Measurements from ENCODE around the gene EML2. TPM values are rescaled to one million over a fixed set of nuclear protein-coding genes. Genes with fewer than 3 reads are reported as not detected.

Gene EML2
- total and polyA plus RNA-seq, 10 of the 15 experiments (the other 5 are each of a cell fraction or from before 2014, with no cell fraction given) = 1.6 to 64.0 (median 27.5) TPM

DNA sequence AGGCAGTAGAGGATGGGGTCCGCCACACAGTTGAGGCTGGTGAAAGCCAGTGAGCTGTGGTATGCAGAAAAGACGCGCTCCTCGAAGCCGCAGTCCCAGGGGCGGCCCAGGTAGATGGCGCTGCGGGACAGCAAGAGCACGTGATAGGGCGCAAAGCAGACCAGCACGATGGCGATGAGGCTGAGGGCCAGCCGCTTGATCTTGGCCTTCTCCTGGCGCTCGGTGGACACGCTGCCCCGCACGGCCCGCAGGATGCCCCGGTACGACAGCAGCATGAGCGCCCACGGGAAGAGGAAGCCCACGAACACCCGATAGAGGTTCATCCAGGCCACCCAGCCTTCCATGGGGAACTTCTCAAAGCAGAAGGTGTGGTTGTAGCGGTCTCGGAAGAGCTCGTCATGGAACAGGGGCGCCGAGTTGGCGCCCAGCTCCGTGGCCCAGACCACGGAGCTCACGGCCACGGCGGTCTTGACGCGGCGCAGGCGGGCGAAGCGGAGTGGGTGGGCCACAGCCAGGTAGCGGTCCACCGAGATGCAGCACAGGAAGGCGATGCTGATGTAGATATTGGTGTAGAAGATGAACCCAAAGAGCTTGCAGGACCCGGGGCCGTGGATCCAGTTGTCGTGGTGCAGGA is 48.1 kb downstream of the EML2 start:
- Histone ChIP-seq H3K4me2 (ENCODE audit: control insufficient read depth, insufficient read depth) (no peak overlapping the region), H3K27me3 (replicated peaks in 1 of 2; ENCODE audit: control insufficient read depth in 2 of 2, insufficient read depth in 2 of 2, low read length in 1 of 2) (no peaks in the 10 kb centered on the region), H3K4me1 (ENCODE audit: control insufficient read depth, insufficient read depth, low read length) (no peaks in the 10 kb centered on the region; the same call in 1 of the 2 replicates), H3K27ac (ENCODE audit: control insufficient read depth, insufficient read depth) (no peak overlapping the region), H3K9ac (ENCODE audit: control insufficient read depth, insufficient read depth, low read length) (no peak overlapping the region), H2AFZ (ENCODE audit: control insufficient read depth, low read depth, low read length) (peak overlapping the region; percentile 60), H3K9me3 (replicated peaks; ENCODE audit: control insufficient read depth, insufficient read depth, low read length) (no peaks in the 10 kb centered on the region; the same call in 2 of the 3 replicates), H4K20me1 (ENCODE audit: control insufficient read depth, insufficient read depth) (no peaks in the 10 kb centered on the region), H3K4me3 (no peak overlapping the region), H3K36me3 (ENCODE audit: control insufficient read depth in 2 of 2, insufficient read depth in 2 of 2, low read length in 1 of 2) (no peaks in the 10 kb centered on the region), H3K79me2 (ENCODE audit: control insufficient read depth, insufficient read depth, low read length) (no peaks in the 10 kb centered on the region)
- RAD21 ChIA-PET (ENCODE audit: unreplicated experiment) = interaction anchor here (0.8 to 1.7 kb wide), 3 partner anchors 33 to 90 kb away, joined by 3 to 5 read pairs (median 3); no protein-coding TSS in a partner anchor
- in situ Hi-C loops (cut with MboI) = no loop called here
- intact Hi-C loops (cut with micrococcal nuclease; ENCODE audit: unreplicated experiment) = loop anchor here (1.0 kb wide), 1 partner anchor 51 kb away; no protein-coding TSS in a partner anchor
- CTCF ChIA-PET = interaction anchor here (0.8 to 1.4 kb wide), 5 partner anchors 23 to 96 kb away, joined by 3 to 7 read pairs (median 3); no protein-coding TSS in a partner anchor
- ATAC-seq = peak; percentile 93
- POLR2A ChIA-PET = no interaction called here
- no TSS peak for BruUV-seq (replicated peaks)
- no peak for DNase-seq (ENCODE audit: low read depth, low spot score)
- SMC1A ChIA-PET (ENCODE audit: uncharacterized antibody, unreplicated experiment) = interaction anchor here (0.5 to 1.6 kb wide), 4 partner anchors 19 to 101 kb away, joined by 3 to 5 read pairs (median 4); partner anchors contain the start of genes QPCTL and SNRPD2
- 42% methylated on average over 48 of the region's 48 CpGs for WGBS (ENCODE audit: insufficient coverage, insufficient replicate concordance, low lambda C conversion rate, missing lambda C conversion rate)
- FAIRE-seq = no peak
- no peak for TF ChIP-seq FOXK2 (IDR thresholded peaks at IDR 0.05)
- TF ChIP-seq YY1 (IDR thresholded peaks at IDR 0.05; ENCODE audit: low read depth, low read length) = 0 out of 2 replicates have a peak, but pooled peaks have one; percentile 49
- TF ChIP-seq, protein P1, sequence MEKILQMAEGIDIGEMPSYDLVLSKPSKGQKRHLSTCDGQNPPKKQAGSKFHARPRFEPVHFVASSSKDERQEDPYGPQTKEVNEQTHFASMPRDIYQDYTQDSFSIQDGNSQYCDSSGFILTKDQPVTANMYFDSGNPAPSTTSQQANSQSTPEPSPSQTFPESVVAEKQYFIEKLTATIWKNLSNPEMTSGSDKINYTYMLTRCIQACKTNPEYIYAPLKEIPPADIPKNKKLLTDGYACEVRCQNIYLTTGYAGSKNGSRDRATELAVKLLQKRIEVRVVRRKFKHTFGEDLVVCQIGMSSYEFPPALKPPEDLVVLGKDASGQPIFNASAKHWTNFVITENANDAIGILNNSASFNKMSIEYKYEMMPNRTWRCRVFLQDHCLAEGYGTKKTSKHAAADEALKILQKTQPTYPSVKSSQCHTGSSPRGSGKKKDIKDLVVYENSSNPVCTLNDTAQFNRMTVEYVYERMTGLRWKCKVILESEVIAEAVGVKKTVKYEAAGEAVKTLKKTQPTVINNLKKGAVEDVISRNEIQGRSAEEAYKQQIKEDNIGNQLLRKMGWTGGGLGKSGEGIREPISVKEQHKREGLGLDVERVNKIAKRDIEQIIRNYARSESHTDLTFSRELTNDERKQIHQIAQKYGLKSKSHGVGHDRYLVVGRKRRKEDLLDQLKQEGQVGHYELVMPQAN (conservative IDR thresholded peaks at IDR 0.05) = no peak
- TF ChIP-seq NR2F1 (conservative IDR thresholded peaks at IDR 0.05) = no peak
- TF ChIP-seq MEF2B (IDR thresholded peaks at IDR 0.05; ENCODE audit: partially characterized antibody, poor library complexity, severe bottlenecking) = no peak
- peak; percentile 71 for TF ChIP-seq RAD21 (IDR thresholded peaks at IDR 0.05; ENCODE audit: insufficient read depth, low read depth, low read length)
- TF ChIP-seq, protein P2, sequence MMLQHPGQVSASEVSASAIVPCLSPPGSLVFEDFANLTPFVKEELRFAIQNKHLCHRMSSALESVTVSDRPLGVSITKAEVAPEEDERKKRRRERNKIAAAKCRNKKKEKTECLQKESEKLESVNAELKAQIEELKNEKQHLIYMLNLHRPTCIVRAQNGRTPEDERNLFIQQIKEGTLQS (IDR thresholded peaks at IDR 0.05; ENCODE audit: borderline replicate concordance, extremely low read depth, low read depth, low read length) = peak; percentile 37; the same call in 1 of the 2 replicates
- peak; percentile 44 for TF ChIP-seq SMC3 (IDR thresholded peaks at IDR 0.05; ENCODE audit: borderline replicate concordance, low read length)
- peak; percentile 53 for TF ChIP-seq RUNX3 (IDR thresholded peaks at IDR 0.05; ENCODE audit: low read length)
- no peak for TF ChIP-seq BRCA1 (IDR thresholded peaks at IDR 0.05; ENCODE audit: low read depth, low read length)
- TF ChIP-seq RELA (IDR thresholded peaks at IDR 0.05; ENCODE audit: borderline replicate concordance, partially characterized antibody) = no peak
- no peak for TF ChIP-seq ZNF384 (IDR thresholded peaks at IDR 0.05; ENCODE audit: borderline replicate concordance, low read depth, low read length)
- TF ChIP-seq SMAD1 (IDR thresholded peaks at IDR 0.05; ENCODE audit: low read depth, partially characterized antibody) = no peak
- TF ChIP-seq CBX3 (IDR thresholded peaks at IDR 0.05; ENCODE audit: borderline replicate concordance, low read depth) = no peak
- TF ChIP-seq, protein P3, sequence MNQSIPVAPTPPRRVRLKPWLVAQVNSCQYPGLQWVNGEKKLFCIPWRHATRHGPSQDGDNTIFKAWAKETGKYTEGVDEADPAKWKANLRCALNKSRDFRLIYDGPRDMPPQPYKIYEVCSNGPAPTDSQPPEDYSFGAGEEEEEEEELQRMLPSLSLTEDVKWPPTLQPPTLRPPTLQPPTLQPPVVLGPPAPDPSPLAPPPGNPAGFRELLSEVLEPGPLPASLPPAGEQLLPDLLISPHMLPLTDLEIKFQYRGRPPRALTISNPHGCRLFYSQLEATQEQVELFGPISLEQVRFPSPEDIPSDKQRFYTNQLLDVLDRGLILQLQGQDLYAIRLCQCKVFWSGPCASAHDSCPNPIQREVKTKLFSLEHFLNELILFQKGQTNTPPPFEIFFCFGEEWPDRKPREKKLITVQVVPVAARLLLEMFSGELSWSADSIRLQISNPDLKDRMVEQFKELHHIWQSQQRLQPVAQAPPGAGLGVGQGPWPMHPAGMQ (IDR thresholded peaks at IDR 0.05; ENCODE audit: borderline replicate concordance) = no peak
- no peak for TF ChIP-seq TARDBP (IDR thresholded peaks at IDR 0.05; ENCODE audit: borderline replicate concordance)
- TF ChIP-seq CEBPB (IDR thresholded peaks at IDR 0.05; ENCODE audit: borderline replicate concordance in 1 of 2, low read depth in 2 of 2, low read length in 2 of 2) = no peak
- TF ChIP-seq NRF1 (conservative IDR thresholded peaks at IDR 0.05; ENCODE audit: low read depth, low read length) = no peak
- TF ChIP-seq, protein P4, sequence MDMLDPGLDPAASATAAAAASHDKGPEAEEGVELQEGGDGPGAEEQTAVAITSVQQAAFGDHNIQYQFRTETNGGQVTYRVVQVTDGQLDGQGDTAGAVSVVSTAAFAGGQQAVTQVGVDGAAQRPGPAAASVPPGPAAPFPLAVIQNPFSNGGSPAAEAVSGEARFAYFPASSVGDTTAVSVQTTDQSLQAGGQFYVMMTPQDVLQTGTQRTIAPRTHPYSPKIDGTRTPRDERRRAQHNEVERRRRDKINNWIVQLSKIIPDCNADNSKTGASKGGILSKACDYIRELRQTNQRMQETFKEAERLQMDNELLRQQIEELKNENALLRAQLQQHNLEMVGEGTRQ (IDR thresholded peaks at IDR 0.05; ENCODE audit: borderline replicate concordance, low read depth, low read length) = no peak

All from GM12878 (cell line).